Measurements from ENCODE around the gene DDX21.

GRCh38 chr10:69004821-69005220 lies 48.9 kb downstream of the DDX21 start:
- no peak for TF ChIP-seq MYNN (tag by site-specific recombination; IDR thresholded peaks at IDR 0.05; ENCODE audit: borderline replicate concordance)
- no peak for TF ChIP-seq MZF1 (tag by site-specific recombination; IDR thresholded peaks at IDR 0.05; ENCODE audit: borderline replicate concordance)
- no peak for TF ChIP-seq ZNF510 (tag by site-specific recombination; IDR thresholded peaks at IDR 0.05; ENCODE audit: insufficient replicate concordance)
- no peak for TF ChIP-seq CTCF (tag by site-specific recombination; IDR thresholded peaks at IDR 0.05)
- no peak for TF ChIP-seq ZNF704 (tag by site-specific recombination; IDR thresholded peaks at IDR 0.05)

All from HEK293 (cell line).